ENCODE measurements around the gene LDLRAD1. TPM values are rescaled to one million over a fixed set of nuclear protein-coding genes. Genes with fewer than 3 reads are reported as not detected.

Gene LDLRAD1
- total and polyA plus RNA-seq, 2 experiments from 2014 or later: not detected

GRCh38 chr1:53981220-53981619 lies 36.8 kb downstream of the LDLRAD1 start (continued):
- TF ChIP-seq ETS1 (IDR thresholded peaks at IDR 0.05): no peak
- no peak for TF ChIP-seq EZH2 (IDR thresholded peaks at IDR 0.05; ENCODE audit: low read depth, unreplicated experiment)
- no peak for TF ChIP-seq NANOG (IDR thresholded peaks at IDR 0.05; ENCODE audit: borderline replicate concordance)
- no peak for TF ChIP-seq REST (IDR thresholded peaks at IDR 0.05; ENCODE audit: unreplicated experiment)
- TF ChIP-seq POLR2AphosphoS5 (IDR thresholded peaks at IDR 0.05; ENCODE audit: low read depth): no peak
- TF ChIP-seq CREB1 (CRISPR knock-in tag; IDR thresholded peaks at IDR 0.05; ENCODE audit: low read depth): no peak
- TF ChIP-seq ZNF114 (CRISPR knock-in tag; IDR thresholded peaks at IDR 0.05): no peak
- TF ChIP-seq STAT1 (IDR thresholded peaks at IDR 0.05; ENCODE audit: unreplicated experiment): no peak
- no peak for TF ChIP-seq CTCF (conservative IDR thresholded peaks at IDR 0.05; ENCODE audit: low read depth in 2 of 2)
- TF ChIP-seq JUNB (IDR thresholded peaks at IDR 0.05; ENCODE audit: unreplicated experiment): no peak

- TF ChIP-seq CTCF (conservative IDR thresholded peaks at IDR 0.05; ENCODE audit: low read depth in 2 of 2) (peak; percentile 36 to 59), ETS1 (IDR thresholded peaks at IDR 0.05) (no peak)
- Mint-ChIP-seq H3K27ac (no peak overlapping the region), H3K36me3 (ENCODE audit: low read depth) (no peaks in the 10 kb centered on the region; the same call in 2 of the 3 replicates), H3K9me3 (no peaks in the 10 kb centered on the region), H3K27me3 (ENCODE audit: insufficient read depth, low read depth, poor library complexity) (peaks cover 2% of the 10 kb centered on the region), H3K4me1 (peaks cover 26% of the 10 kb centered on the region), H3K4me3 (no peak overlapping the region)
- DNase-seq (ENCODE audit: low spot score): peak; percentile 46
- ATAC-seq: peak; percentile 46
- no peaks in the 10 kb centered on the region for H4K20me1 ChIP-seq (replicated peaks; ENCODE audit: insufficient read depth)
- peaks cover 15% of the 10 kb centered on the region for H3K4me1 ChIP-seq (ENCODE audit: insufficient read depth)
- H3K4me2 ChIP-seq: no peak overlapping the region
- H3K79me2 ChIP-seq (replicated peaks; ENCODE audit: insufficient read depth): no peaks in the 10 kb centered on the region
- peak overlapping the region; percentile 95 for H2AFZ ChIP-seq
- H3K9me2 ChIP-seq (ENCODE audit: insufficient read depth): no peaks in the 10 kb centered on the region
- H3F3A ChIP-seq (replicated peaks; ENCODE audit: low read depth): no peaks in the 10 kb centered on the region
- no peaks in the 10 kb centered on the region for H3K36me3 ChIP-seq (ENCODE audit: insufficient read depth)
- no peak overlapping the region for H3K4me3 ChIP-seq
- no peaks in the 10 kb centered on the region for H3K27me3 ChIP-seq (ENCODE audit: insufficient read depth)
- H3K27ac ChIP-seq (ENCODE audit: low read depth): no peak overlapping the region
Measured at GRCh38 chr1:53979712-53980450, 38.1 kb downstream of the LDLRAD1 start.
